Calu3 (cell line): Measurements from ENCODE around the gene FAM228A. TPM values are rescaled to one million over a fixed set of nuclear protein-coding genes. Genes with fewer than 3 reads are reported as not detected.

Experiments
- BruUV-seq: library from RNA; stranded (reverse); fragments of 400-500 nt; replicated peaks from 2 replicates; lab custom pipeline; 2021; lab: Mats Ljungman, UMichigan
- CTCF ChIA-PET: fragments of 300-600 bp; sonication (Branson Sonifier 250); formaldehyde crosslinking; loops from one replicate; lab custom pipeline; 2022; ENCODE audit warnings: antibody characterized with exemption; lab: Charles Lee
- DNase-seq: peaks from one replicate; pipeline ENCODE4 v3.0.0; 2022
- H3K27ac Mint-ChIP-seq: one replicate; pipeline ENCODE4 v1.8.0; 2022; ENCODE audit warnings: mixed read lengths; ENCODE audit not compliant: unreplicated experiment
- H3K27me3 Mint-ChIP-seq: one replicate; pipeline ENCODE4 v1.8.0; 2022; ENCODE audit warnings: mixed read lengths; ENCODE audit not compliant: unreplicated experiment
- H3K36me3 Mint-ChIP-seq: one replicate; pipeline ENCODE4 v1.8.0; 2022; ENCODE audit warnings: mild to moderate bottlenecking, moderate library complexity, mixed read lengths; ENCODE audit not compliant: insufficient read depth, unreplicated experiment
- H3K4me1 Mint-ChIP-seq: one replicate; pipeline ENCODE4 v1.8.0; 2022; ENCODE audit warnings: mild to moderate bottlenecking, low read depth, mixed read lengths; ENCODE audit not compliant: unreplicated experiment
- H3K4me3 Mint-ChIP-seq: one replicate; pipeline ENCODE4 v1.8.0; 2022; ENCODE audit warnings: mild to moderate bottlenecking, low read depth, moderate library complexity, mixed read lengths; ENCODE audit not compliant: unreplicated experiment
- H3K9me3 Mint-ChIP-seq: one replicate; pipeline ENCODE4 v1.8.0; 2022; ENCODE audit warnings: low read depth, mixed read lengths; ENCODE audit not compliant: unreplicated experiment
- intact Hi-C: fragments of 100-400 bp; cut with micrococcal nuclease; formaldehyde crosslinking; loops from one replicate; pipeline ENCODE4 v1.10.0; 2022; ENCODE audit not compliant: unreplicated experiment
- total RNA-seq: library from RNA; stranded (reverse); gene quantifications from 2 replicates; pipeline ENCODE4 v1.2.3, GENCODE V29; 2022
- TF ChIP-seq, protein P1 (sequence below): fragments of 200-600 bp; IDR thresholded peaks from one replicate; pipeline ENCODE4 v1.8.0; 2022; ENCODE audit warnings: antibody characterized with exemption; ENCODE audit not compliant: unreplicated experiment

The FAM228A gene
- total RNA-seq, 1 experiment from 2014 or later, result not detected

DNA sequence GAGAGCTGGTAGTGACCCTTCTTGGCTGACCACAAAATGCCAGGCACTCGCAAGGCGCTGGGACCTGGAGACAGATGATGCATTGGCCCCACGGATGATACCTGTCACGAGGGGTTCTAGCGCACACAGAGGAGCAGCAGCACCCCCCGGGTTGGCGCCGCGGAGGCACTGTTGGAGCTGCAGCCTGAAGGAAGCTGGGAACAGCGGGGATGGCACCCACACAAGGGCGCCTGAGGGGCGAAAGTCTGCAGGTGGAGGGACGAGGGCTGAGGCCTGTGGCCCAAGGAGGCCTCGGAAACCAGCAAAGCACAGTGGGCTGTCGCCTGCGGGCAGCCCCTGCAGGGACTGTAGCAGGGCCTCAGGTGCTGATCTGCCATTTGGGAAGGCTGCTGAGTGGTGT is 33.6 kb downstream of the FAM228A start:
- intact Hi-C loops, result no loop called here
- BruUV-seq, result no TSS peak
- peaks cover 10% of the 10 kb centered on the region for H3K36me3 Mint-ChIP-seq
- no peak overlapping the region for H3K4me3 Mint-ChIP-seq
- CTCF ChIA-PET, result no interaction called here
- H3K4me1 Mint-ChIP-seq, result no peaks in the 10 kb centered on the region
- no peak overlapping the region for H3K27ac Mint-ChIP-seq
- no peak for DNase-seq
- no peaks in the 10 kb centered on the region for H3K27me3 Mint-ChIP-seq
- H3K9me3 Mint-ChIP-seq, result no peaks in the 10 kb centered on the region
- TF ChIP-seq, protein P1, sequence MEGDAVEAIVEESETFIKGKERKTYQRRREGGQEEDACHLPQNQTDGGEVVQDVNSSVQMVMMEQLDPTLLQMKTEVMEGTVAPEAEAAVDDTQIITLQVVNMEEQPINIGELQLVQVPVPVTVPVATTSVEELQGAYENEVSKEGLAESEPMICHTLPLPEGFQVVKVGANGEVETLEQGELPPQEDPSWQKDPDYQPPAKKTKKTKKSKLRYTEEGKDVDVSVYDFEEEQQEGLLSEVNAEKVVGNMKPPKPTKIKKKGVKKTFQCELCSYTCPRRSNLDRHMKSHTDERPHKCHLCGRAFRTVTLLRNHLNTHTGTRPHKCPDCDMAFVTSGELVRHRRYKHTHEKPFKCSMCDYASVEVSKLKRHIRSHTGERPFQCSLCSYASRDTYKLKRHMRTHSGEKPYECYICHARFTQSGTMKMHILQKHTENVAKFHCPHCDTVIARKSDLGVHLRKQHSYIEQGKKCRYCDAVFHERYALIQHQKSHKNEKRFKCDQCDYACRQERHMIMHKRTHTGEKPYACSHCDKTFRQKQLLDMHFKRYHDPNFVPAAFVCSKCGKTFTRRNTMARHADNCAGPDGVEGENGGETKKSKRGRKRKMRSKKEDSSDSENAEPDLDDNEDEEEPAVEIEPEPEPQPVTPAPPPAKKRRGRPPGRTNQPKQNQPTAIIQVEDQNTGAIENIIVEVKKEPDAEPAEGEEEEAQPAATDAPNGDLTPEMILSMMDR, result no peak

DNA sequence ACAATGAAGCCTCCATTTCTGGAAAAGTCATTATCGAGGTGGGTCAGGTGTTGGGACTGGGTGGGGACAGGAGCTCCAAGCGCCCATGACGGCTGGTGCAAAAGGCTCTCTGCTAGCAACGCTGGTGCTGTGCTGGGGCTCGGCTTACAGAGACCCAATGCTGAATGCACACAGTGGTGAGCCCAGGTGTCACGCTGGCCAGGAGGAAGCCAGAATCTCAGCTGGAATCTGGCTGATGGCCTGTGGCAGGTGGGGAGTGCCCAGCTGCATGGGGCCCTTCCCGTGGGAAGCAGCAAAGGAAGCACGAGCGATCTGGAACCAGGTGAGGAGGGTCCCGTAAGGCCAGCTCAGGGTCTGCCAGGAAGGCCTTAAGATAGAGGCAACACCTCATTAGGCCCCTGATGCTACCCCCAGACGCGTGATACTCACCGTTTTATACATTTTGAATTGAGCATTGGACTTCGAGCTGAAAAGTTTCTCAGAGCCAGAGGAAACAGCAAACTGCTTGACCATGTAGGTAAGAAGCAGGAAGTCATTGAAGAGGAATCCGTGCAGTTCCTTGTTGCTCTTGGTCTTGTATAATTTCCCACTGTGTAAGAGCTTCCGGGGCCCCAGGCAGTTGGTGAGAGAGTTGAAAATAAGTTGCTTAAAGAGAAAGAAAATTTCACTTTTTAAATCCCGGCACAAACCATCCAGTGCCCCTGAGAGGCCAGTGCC is 34.7 kb downstream of the FAM228A start:
- CTCF ChIA-PET, result no interaction called here
- H3K4me1 Mint-ChIP-seq, result no peaks in the 10 kb centered on the region
- no TSS peak for BruUV-seq

DNA sequence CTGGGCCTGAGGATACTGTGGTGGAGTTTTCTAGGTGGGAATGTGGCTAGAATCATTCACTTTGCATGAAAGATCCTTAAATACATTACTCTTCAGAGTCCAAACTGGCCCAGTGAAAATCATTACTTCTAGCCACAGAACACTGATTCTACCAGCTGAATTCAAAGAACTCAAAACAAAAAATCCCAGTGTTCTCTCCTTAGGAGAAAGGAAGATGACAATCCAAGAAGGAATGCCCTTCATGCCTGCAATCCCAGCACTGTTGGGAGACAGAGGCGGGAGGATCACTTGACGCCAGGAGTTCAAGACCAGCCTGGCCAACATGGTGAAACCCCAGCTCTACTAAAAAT is 35.2 kb downstream of the FAM228A start:
- no peaks in the 10 kb centered on the region for H3K27me3 Mint-ChIP-seq
- peaks cover 13% of the 10 kb centered on the region for H3K36me3 Mint-ChIP-seq
- no peaks in the 10 kb centered on the region for H3K9me3 Mint-ChIP-seq
- TF ChIP-seq, protein P1, result no peak
- CTCF ChIA-PET, result no interaction called here
- DNase-seq, result no peak
- H3K4me1 Mint-ChIP-seq, result no peaks in the 10 kb centered on the region
- no TSS peak for BruUV-seq
- intact Hi-C loops, result no loop called here
- no peak overlapping the region for H3K27ac Mint-ChIP-seq
- H3K4me3 Mint-ChIP-seq, result no peak overlapping the region

More for the DNA sequence above, 34.7 kb downstream of the FAM228A start:
- Mint-ChIP-seq H3K36me3 (peaks cover 10% of the 10 kb centered on the region), H3K27ac (no peak overlapping the region), H3K4me3 (no peak overlapping the region), H3K27me3 (no peaks in the 10 kb centered on the region), H3K9me3 (no peaks in the 10 kb centered on the region)
- intact Hi-C loops, result no loop called here
- TF ChIP-seq, protein P1, result no peak
- no peak for DNase-seq

DNA sequence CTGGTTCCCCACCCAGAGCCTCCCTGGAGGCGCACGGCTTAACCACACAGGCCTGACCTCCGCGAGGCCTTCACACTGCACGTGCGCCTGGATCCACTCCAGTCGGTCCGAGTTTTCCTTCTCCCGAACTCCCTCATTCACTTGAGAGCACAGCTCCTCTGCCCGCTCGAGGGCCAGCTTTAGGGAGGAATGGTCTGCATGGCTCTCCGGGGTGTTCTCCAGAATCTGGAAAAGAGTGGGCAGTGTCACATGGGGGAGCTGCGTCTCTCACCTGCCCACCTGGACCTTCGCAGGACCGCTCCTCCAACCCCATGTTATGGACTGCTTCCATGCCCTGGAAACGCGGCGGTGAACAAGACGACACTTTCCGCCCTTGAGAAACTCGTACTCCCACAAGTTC is 35.9 kb downstream of the FAM228A start:
- peaks cover 17% of the 10 kb centered on the region for H3K36me3 Mint-ChIP-seq
- no peak overlapping the region for H3K4me3 Mint-ChIP-seq
- CTCF ChIA-PET, result no interaction called here
- no peaks in the 10 kb centered on the region for H3K27me3 Mint-ChIP-seq
- H3K4me1 Mint-ChIP-seq, result no peaks in the 10 kb centered on the region
- intact Hi-C loops, result no loop called here
- no peak for DNase-seq
- no peaks in the 10 kb centered on the region for H3K9me3 Mint-ChIP-seq
- BruUV-seq, result no TSS peak
- TF ChIP-seq, protein P1, result no peak
- H3K27ac Mint-ChIP-seq, result no peak overlapping the region
